Stimulated activated CD8-positive, alpha-beta memory T cell treated with anti-CD3 and anti-CD28 coated beads, Interleukin-12 subunit alpha, Interleukin-12 subunit beta, amount 100 ng/mL, for 1 hour (primary cell): ENCODE results near the gene RASAL3.

Experiments used
- DNase-seq: peaks from one replicate; pipeline ENCODE4 v3.0.0-alpha.2; 2020; ENCODE audit warnings: low read depth

RASAL3 gene

DNA sequence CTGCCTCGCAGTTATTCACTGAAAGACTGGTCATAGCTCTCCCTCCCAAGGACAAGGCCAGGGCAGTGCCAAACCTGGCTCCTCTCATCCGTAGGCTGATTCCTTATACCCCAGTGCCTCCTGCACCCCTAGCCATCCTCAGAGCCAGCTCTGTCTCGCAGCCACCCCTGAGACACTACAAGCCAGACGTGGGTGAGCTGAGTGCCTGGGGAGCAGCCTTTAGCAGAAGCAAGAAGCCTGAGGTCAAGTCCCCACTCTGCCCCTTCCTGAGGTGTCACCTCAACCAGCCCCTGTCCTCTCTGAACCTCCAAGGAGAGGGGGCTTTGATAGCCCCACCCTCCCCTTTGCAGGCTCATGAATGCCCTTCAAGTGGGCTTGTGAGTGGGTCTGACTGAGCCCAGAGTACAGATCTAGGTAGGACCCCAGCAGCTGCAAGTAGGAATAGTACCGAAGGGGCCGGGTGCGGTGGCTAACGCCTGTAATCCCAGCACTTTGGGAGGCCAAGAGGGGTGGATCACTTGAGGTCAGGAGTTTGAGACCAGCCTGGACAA, 30.8 kb downstream of the RASAL3 start:
- no peak for DNase-seq

DNA sequence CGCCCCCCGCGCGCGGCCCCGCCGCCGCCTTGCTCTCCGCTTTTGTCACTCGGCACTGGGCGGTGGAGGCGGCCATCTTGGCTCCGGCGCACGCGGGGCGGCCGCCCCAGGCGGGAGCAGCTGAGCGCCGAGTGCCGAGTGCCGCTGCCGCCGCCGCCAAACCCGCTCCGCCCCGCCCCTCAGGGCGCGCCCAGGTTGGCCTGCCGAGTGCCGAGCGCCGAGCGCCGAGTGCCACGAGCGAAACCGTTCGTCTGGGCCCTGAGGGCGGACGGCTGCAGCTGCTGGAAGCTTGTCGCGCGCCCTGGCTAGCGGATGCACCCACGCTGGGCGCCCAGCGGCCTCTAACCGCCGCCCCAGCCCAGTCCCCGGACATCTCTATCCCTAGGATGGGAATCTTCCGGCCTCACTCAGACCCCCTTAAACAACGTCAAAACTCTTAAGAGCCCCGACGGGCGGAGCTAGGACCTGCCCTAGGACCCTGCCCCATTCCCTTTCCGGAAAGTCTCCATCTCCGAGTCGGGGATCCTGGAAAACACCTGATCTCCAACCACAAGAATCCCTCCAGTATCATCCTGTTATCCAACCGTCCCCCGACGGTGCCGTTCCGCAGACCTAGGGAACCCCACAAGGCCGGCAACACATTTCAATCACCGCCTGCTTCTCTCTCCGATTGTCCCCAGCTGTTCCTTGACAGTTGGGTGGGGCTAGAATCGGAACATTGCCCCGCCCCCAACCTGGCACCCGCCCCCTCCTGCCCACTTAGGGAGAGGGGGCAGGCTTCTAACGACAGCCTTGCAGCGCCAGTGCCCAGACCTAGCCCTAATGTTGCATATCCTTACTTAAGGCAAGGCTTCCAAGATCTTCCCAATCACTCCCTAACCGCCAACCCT, 31.5 kb downstream of the RASAL3 start:
- peak; percentile 86 for DNase-seq

DNA sequence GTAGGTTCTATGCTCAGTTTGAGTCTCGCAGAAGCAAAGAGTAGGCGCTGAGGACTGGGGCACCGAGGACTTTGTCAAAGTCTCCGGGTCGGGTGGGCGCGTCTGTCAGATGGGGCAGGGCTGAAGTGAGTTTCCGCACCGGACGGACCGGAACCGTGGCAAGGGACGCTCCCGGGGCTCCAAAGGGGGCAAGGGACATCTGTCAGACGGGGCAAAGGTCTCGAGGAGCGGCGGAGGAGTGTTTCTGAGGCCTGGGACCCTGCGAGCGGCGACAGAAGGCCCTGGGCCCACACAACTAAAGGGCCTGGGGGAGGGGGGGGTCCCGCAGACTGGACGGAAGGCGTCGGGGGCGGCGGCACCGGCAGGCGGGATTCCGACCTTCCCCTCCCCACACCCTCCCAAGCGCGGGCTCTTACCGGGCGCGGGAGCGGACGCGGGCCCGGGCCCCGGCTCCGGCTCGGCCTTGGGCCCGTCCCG, 32.3 kb downstream of the RASAL3 start:
- no peak for DNase-seq

DNA sequence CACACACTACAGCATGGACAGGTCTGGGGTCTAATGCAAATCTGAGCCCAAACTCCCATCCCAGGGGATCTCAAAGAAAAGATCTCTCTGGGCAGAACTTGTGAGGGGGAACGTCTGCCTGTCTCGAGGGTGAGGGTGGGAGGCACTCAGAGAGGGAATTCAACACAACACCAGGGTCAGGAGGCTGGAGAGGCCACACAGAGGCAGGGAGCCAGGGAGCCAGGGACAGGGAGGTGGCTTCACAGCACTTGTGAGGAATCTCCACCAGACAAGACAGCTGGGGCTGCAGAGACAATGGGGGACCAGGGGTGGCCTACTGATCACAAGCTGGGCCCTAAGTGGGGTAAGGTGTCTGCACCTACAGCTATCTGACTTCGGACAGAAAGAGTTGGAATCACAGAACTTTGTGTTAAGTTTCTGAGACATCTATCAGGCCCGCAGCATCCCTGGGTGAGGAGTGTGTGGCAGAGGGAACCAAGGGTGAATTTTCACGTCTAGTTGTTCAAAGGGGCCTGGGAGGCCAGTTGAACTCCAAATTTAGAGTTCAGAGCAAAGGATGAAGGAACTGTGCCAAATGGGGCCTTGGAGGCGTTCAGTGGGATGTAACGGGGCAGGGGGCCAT, 32.8 kb downstream of the RASAL3 start:
- DNase-seq, result no peak

DNA sequence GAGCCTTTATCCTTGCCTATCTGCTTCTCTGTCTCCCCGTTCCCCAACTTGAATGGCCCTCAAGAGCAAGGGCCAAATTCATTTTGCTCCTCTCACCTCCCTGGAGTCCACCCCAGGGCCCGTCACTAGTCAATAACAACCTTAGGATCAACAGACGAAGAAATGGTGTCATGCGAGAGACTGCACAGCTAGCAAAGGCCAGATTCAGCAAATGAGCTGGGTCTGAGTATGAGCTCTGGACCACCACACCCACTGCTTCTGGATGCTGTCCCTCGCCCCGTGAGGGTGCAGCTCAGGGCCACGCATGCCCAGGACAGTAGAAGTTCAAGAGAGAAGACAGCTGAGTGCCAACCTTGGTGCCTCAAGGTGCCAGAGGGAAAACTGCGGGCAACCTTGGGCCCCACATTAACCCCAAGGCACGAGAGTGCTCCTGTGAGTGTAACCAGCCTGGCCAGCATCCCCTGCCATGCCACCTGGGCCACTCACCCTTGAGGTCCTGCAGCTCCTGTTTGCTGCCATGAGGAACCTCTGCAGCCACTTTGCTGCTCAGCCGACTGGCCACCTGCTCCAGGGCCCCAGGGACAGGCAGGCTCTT, 33.7 kb downstream of the RASAL3 start:
- no peak for DNase-seq

DNA sequence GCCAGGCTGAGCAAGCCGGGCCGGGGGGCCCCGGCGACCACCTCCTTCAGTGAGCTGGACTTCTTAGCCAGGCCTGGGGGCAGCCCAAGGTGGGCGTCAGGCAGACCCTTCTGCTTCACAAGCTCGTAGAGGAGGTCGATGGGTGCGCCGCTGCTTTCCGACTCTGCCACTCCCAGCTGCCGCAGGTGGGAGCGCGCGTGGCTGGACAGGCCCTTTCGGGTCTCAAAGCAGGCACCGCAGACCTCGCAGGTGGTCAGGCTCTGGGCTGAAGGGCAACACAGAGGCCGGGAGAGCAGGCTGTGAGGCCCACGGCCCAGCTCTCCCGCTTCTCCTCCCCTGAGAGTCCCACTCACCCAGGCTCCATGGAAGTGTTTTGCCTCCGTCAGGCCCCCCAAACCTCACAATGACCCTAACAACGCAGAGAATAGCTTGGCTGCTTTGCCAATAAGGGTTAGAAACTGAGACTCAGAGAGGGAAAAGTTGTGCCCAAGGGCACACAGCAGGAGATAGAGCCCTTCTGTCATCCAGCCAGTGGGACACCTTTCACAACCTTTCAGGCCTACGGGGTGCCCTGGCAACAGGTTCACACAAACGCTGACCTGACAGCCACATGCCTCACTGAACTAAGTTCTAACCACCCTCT, 34.4 kb downstream of the RASAL3 start:
- no peak for DNase-seq

DNA sequence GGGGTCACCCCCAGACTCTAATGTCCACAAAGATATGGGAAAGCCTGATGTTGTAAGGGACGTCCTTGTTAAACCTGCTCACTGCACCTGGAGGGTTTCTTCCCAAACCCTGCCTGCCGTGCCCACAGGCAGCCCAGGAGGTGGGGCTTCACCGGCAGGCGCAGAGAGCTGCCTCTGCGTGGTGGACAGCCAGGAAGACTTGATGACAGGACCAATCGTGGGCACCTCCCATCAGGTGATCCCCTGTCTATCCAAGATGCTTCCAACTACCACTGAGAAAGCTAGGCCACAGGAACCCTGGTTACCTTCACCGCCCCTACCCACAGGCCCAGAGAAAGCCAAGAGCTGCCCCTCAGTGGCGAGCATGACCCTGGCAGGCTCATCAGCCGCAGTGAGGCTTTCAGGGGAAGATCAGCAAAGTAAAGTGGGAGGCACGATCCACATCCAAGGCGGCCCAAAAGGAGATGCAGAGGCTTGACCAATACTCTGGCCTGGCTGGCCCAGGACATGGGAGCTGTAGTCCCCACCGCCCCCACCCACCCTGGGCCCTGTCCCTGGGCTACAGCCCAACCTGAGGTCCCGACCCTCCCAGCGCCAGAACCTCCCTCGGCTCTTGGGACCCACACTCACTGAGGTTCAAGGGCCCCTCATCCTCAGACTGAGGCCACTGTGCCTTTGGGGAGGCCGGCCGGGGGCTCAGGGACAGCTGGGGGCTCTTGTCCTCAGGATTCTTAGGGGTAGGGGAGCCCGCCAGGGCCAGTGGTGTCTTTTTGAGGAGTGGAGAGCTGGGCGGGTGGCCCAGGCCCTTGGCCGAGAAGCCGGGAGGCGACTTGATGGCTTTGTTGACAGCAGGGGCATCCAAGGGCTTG, 35.2 kb downstream of the RASAL3 start:
- DNase-seq, result no peak

DNA sequence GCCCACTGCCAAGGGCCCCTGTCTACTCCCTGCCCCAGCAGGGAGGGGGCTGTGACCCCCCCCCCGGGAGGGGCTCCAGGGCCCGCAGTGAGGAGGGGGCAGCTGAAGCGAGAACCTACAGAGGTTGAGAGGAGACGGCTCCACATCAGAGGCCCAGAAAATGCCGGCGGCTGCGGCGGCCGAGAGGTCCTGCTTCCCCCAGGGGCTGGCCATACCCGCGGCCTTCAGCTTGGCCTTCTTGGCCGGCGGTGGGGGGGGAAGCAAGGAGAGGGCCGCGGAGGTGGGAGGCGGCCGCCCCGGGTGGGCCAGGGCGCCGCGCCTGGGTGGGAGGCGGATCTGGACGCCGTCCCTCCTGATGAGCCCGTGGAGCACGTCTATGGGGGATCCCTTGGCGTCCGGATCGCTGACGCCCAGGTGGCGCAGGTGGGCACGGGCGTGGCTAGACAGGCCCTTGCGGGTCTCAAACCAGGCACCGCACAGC, 36.3 kb downstream of the RASAL3 start:
- no peak for DNase-seq

DNA sequence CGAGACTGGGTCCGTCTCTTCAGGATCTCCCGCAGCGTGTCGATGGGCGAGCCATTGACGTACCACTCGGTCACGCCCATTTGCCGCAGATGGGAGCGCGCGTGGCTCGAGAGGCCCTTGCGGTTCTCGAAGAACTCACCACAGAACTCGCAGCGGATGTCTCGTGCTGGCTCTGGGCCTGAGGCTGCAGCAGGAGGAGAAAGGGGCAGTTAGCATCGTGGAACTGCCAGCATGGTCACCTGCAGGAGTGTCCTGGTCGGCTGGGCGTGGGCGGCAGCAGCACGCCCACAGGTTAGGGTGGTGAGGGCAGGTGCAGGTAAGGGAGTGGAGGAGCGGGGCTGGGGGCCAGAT, 37.0 kb downstream of the RASAL3 start:
- no peak for DNase-seq

DNA sequence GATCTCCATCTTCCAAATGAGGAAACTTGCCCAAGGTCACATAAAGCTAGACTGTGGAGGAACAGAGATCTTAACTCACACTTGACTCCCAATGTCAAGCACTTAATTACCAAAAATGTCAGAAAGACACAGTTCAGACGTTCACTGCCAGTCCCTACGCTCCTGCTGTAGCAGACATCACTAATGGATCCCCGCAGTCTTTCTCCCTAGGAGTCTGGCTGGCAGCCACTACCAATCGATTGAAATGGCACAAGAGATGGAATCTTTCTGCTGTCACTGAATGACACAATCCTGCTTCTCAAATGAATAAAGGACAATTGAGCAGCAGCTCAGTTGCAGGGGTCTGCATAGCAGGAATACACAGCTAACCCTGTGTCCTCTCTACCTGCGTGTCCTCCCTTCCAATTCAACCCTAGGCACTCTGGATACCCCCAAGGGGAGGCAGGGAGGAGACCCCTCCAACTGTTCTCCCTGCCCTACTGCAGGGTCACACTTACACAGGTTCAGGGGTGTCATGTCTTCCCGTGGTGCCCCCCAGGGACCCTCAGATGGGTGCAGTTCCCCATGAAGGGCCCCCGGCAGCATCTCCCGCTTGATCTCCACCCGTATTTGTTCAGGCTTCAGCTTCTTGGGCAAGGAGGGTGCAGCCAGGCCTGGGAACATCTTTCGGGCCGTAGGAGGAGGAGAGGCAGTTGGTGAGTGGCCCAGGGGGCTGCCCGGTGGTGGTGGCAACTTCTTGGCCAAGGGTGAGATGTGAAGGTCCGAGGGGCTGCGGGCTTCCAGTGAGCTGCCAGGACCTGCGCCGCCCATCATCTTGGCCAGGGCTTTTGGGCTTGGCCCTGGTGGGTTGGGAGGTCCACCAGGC, 37.6 kb downstream of the RASAL3 start:
- DNase-seq, result no peak

DNA sequence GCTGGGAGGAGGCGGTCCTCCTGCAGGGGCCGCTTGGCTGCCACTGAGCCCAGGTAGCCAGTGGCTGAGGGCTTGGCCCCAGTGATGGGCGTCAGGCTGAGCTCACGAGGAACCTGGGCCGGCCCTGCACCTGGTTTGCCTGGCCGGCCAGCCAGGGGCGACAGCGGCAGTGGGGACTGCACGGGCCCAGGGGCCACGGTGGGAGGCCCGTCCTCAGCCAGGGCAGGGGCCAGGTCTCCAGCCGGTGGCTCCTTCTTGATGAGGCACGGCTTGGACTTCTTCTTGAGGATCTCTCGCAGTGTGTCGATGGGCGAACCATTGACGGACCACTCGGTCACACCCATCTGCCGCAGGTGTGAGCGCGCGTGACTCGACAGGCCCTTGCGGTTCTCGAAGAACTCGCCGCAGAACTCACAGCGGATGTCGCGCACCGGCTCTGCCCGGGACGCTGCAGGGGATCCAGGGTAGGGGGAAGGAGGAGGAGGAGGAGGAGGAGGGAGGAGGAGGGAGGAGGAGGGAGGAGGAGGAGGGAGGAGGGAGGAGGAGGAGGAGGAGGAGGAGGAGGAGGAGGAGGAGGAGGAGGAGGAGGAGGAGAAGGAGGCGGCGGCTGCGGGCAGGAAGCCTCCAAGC, 38.9 kb downstream of the RASAL3 start:
- no peak for DNase-seq

DNA sequence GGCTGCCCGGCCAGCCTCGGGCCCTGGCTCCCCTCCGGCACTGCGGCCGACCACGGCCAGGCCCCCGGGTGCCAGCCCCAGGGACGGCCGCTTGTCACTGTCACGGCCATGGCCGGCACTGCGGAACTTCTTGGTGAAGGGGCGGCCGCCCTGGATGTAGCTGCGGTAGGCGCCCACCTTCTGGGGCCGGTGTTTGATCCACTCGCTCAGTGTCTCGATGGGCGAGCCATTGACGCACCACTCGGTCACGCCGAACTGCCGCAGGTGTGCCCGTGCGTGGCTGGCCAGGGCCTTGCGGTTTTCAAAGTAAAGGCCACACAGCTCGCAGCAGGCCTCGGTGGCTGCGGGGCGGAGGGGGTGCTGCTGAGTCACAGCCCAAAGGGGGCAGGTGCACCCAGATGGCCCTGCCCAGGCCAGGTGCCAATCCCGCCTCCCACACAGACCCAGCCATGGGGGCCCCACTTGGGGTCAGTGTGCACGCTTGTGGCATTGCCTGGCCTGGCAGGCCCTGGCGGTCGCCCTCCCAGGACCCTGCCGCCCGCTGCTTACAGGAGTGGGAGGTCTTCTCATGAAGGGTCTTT, 39.6 kb downstream of the RASAL3 start:
- no peak for DNase-seq

DNA sequence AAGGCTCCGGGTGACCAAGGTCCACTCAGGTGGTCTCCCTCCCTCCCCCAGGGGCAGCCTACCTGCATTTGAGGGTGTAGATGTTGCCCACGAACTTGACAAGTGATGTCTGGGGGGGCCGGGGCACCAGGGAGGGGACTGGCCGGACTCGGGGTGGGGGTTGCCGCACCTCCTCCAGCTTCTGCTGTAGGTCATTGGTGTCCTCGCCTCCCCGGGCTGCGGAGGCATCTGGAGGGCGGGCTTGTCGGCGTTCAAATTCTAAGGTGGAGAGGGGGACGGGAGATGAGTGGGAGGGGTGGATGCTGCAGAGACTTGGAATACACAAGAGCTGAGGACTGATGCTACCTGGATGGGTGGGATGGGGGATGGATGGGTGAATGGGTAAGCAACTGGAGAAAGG, 40.2 kb downstream of the RASAL3 start:
- no peak for DNase-seq

DNA sequence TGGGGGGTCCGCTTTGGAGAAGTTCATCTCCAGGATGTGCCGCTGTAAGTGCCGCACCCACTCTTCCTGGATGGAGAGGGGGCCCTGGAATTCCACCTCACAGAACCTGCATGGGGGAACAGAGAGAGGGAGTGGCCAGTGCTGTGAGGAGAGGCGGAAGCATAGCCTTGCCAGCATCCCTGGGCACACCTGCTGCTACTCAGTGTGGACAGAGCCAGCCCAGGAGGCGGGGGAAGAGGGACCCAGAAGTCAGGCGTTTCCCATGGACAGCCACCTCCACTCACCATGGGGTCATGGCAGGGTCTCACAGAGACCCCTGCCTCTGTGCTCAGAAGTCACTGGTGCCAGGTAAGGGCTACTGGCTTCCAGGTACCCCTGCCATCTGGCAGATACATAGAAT, 41.2 kb downstream of the RASAL3 start:
- DNase-seq, result no peak

DNA sequence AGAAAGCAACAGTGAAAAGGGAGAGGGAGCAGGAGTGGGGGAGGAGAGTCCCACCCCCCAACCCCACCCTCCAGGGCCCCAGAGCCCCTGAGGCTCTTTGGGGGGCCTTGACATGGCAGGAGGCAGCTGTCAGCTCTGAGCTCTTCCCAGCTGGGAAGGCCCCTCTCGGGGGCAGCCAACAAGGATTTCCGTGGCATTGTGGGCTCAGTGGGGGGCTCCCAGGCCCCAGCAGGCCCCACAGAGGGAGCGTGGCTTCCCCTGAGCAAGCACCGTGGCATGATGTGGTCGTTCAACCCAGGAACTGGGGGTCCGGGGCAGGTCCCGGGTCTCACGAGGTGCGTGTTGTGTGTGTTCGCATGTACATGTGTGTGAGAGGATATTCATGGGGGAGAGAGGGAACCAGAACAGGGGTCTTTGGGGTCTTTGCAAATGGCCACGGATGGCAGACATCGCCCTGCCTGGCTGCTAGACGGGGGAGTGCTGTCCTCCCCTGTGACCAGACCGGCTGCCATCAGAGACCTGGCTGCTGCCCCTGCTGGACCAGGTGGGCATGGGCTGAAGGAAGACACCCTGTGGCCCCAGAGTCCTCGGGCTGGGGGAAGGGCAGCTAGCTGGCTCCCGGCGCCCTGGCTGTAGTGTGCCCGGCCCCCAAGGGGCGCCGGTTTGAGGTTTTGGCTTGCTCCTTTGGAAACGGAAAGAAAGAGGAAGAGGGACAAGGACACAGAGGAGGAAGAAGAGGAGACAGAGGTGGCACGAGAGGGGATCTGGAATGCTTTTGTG, 41.9 kb downstream of the RASAL3 start:
- DNase-seq, result no peak

DNA sequence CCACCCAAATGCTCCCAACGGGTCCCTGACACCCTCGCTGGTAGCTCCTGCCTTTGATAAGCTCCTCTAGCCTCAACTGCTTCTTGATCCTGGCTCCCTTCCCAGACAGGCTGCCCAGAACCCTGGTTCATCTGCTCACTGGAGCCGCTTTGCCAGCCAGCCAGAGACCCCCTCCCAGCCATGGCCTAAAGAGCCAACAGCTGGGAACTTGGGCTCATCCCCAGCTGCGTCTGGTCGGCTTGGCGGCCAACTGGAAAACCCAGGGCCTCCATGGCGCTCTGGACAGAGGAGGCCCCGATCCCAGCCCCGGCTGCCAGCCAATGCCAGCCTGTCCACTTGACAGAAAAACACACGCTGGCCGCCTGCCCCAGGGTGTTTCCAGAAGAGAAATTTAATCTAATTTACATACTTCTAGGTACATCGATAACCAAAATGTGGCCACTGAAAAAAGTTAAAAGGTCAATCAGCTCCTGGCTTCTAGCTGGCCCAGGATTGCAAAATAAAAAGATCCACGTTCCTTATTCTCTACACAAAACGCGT, 42.6 kb downstream of the RASAL3 start:
- DNase-seq, result no peak

DNA sequence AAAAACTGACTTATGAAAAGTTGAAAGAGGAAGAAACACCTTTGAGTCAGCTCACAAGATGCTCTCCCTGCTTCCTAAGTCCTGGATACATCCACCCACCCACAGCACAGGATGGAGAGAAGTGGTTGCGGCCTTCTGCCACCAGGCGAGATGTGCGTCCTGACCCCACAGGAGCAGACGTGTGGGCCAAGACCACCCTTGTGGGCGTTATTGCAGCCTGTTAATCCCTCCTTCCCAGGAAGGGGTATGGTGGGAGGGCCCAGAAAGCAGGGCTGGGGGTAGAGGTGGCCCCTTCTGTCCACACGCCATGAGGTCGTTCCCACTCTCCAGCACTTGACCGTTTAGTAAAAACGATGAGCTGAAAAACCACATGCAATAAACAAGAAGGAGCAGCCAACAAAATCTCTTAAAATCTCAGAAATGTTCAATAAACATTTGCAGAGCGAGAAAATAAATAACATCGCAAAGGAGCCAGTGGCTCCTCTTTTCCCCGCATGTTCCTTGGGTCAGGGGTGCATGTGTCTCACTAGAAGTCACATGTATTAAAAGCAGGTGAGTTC, 43.1 kb downstream of the RASAL3 start:
- DNase-seq, result no peak

DNA sequence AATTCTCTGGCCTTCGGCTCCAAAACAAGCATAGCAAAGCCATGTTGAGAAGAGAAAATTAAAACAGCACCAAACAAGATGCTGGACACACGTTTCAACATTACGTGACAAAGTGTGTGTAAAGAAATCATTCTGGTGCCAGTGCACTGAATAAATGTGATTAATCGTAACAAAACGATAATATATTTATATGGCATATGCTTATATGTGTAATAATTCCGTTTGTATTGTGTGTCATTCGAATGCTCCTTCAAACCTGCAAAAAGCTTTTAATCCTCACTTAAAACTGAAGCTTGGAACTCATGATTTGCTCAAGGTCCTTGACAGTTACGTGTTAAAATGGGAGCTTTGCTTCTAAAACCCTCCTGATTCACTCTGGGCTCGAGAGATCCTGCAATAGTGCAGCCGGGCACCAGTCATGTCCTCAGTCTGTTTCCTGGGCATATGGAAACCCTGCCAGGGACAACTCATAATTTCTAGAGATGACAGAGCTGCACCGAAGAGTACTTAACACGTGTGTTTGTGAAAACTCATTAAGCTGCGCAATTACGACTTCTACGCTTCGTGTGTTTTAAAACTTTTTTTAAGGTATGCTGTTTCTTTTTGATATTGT, 44.8 kb downstream of the RASAL3 start:
- no peak for DNase-seq
